ENCODE results near the gene DNM3. TPM values are rescaled to one million over a fixed set of nuclear protein-coding genes. Genes with fewer than 3 reads are reported as not detected.

DNM3 gene
- total RNA-seq, 1 donor from 2014 or later, result 2.1 TPM

DNA sequence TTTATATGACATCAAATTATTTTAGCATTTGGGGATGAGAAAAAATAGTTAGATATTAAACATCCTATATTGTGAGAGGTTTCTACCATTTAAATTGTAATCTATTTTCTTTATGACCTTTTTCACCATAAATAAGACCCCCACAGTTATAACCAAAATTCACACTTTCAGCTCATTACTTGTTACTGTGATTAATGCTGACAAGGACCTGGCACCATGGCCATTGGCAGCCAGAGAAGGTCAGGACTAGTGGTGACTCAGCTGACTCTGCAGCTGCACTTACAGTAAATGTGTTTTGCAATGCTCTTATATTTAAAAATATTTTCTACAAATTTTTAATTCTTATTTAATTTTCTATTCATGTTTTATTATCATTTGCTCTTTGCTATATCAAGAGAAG is 445.9 kb downstream of the DNM3 start:
- peaks cover 4% of the 10 kb centered on the region for H3K4me1 Mint-ChIP-seq (ENCODE audit: unreplicated experiment)
- DNase-seq (ENCODE audit: extremely low spot score, unreplicated experiment), result no peak
- TF ChIP-seq, protein P1, sequence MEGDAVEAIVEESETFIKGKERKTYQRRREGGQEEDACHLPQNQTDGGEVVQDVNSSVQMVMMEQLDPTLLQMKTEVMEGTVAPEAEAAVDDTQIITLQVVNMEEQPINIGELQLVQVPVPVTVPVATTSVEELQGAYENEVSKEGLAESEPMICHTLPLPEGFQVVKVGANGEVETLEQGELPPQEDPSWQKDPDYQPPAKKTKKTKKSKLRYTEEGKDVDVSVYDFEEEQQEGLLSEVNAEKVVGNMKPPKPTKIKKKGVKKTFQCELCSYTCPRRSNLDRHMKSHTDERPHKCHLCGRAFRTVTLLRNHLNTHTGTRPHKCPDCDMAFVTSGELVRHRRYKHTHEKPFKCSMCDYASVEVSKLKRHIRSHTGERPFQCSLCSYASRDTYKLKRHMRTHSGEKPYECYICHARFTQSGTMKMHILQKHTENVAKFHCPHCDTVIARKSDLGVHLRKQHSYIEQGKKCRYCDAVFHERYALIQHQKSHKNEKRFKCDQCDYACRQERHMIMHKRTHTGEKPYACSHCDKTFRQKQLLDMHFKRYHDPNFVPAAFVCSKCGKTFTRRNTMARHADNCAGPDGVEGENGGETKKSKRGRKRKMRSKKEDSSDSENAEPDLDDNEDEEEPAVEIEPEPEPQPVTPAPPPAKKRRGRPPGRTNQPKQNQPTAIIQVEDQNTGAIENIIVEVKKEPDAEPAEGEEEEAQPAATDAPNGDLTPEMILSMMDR (conservative IDR thresholded peaks at IDR 0.05), result no peak
- no peaks in the 10 kb centered on the region for H3K27me3 Mint-ChIP-seq
- H3K4me3 Mint-ChIP-seq, result no peak overlapping the region
- H3K36me3 Mint-ChIP-seq, result no peaks in the 10 kb centered on the region
- no peaks in the 10 kb centered on the region for H3K9me3 Mint-ChIP-seq
- H3K27ac Mint-ChIP-seq, result no peak overlapping the region

DNA sequence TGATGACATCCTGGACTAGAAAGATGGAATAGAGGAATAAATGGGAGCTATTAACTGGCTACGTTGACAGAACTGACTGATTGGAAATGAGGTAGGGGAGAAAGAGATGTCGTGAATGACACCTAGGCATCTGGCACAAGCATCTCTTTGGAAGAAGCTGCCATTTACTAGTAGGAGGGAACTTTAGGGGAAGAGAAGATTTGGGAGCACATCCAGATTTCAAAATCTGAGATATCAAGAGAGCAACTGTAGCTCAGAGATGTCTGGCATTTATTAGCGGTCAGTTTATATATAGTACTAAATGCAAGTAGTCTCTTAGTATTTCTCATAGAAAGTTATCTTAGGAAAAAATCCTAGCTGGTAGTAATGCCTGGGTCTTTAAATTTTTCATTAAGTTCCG is 447.3 kb downstream of the DNM3 start:
- no peaks in the 10 kb centered on the region for H3K36me3 Mint-ChIP-seq
- TF ChIP-seq, protein P1 (conservative IDR thresholded peaks at IDR 0.05), result no peak
- H3K4me3 Mint-ChIP-seq, result no peak overlapping the region
- H3K27ac Mint-ChIP-seq, result no peak overlapping the region
- H3K27me3 Mint-ChIP-seq, result no peaks in the 10 kb centered on the region
- no peak for DNase-seq (ENCODE audit: extremely low spot score, unreplicated experiment)
- H3K4me1 Mint-ChIP-seq (ENCODE audit: unreplicated experiment), result peaks cover 4% of the 10 kb centered on the region
- no peaks in the 10 kb centered on the region for H3K9me3 Mint-ChIP-seq

DNA sequence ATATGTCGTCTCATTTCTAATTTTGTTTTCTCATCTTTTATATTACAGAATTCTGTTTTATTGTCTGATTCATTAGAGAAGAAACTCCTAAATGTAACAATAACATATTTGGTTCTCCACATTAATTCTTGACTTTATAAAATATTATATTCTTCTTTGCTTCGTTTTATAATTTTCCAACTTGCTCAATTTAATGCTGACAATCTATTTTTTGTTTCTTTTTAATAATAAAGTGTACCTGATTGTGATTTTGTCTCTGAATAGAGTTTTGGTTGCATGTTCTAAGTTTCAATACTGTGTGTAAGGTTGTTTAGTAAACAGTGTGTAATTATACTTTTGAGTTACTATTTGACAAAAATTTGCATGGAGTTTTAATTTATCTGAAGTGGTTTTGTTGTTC is 448.1 kb downstream of the DNM3 start:
- no peak for DNase-seq (ENCODE audit: extremely low spot score, unreplicated experiment)
- TF ChIP-seq, protein P1 (conservative IDR thresholded peaks at IDR 0.05), result no peak
- Mint-ChIP-seq H3K36me3 (no peaks in the 10 kb centered on the region), H3K4me3 (no peak overlapping the region), H3K9me3 (no peaks in the 10 kb centered on the region), H3K27ac (no peak overlapping the region), H3K4me1 (ENCODE audit: unreplicated experiment) (peaks cover 4% of the 10 kb centered on the region), H3K27me3 (no peaks in the 10 kb centered on the region)

DNA sequence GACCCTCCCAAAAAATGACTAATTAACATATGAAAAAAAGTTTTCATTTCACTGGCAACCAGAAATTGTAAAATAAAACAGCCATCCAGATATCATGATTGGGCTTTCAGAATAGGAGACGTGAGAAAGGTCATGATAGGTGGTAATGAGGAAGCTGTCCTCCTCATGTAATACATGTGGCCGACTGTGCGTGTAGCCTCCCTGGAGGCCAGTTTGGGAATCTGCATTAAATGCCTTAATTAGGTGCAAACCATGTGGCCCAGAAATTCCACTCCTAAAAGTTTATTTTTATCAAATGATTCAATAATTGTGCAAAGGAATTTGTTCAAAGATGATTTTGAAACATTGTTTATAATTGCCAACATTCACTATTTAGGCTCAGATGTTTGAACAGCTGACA is 451.5 kb downstream of the DNM3 start:
- no peaks in the 10 kb centered on the region for H3K9me3 Mint-ChIP-seq
- H3K27ac Mint-ChIP-seq, result no peak overlapping the region
- no peaks in the 10 kb centered on the region for H3K27me3 Mint-ChIP-seq

DNA sequence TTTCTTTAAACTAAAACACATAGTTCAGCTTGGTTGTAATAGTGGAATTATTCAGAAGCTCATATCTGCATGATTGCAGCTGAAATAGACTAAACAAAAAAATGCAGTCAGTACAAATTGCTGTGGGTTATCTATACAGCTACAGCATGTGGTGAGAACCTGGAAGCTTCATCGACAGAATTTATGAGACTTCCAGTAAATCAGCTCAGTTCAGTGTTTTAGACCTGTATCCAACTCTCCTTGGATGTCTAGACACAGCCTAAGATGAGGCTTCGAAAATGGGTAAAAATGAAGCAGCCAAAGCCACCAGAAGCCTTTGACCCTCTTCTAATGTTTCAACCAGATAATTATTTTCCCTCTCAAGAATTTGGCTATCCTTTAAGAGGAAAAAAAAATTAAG is 452.1 kb downstream of the DNM3 start:
- DNase-seq (ENCODE audit: extremely low spot score, unreplicated experiment), result no peak

More for the DNA sequence above, 451.5 kb downstream of the DNM3 start:
- Mint-ChIP-seq H3K4me3 (no peak overlapping the region), H3K36me3 (no peaks in the 10 kb centered on the region), H3K4me1 (ENCODE audit: unreplicated experiment) (no peaks in the 10 kb centered on the region)
- DNase-seq (ENCODE audit: extremely low spot score, unreplicated experiment), result no peak
- TF ChIP-seq, protein P1 (conservative IDR thresholded peaks at IDR 0.05), result no peak

More for the DNA sequence above, 452.1 kb downstream of the DNM3 start:
- H3K27ac Mint-ChIP-seq, result no peak overlapping the region
- H3K9me3 Mint-ChIP-seq, result no peaks in the 10 kb centered on the region
- no peaks in the 10 kb centered on the region for H3K4me1 Mint-ChIP-seq (ENCODE audit: unreplicated experiment)
- no peaks in the 10 kb centered on the region for H3K36me3 Mint-ChIP-seq
- no peak overlapping the region for H3K4me3 Mint-ChIP-seq
- H3K27me3 Mint-ChIP-seq, result no peaks in the 10 kb centered on the region
- TF ChIP-seq, protein P1 (conservative IDR thresholded peaks at IDR 0.05), result no peak
